22Rv1 (cell line): ENCODE results near the gene FKBP1A.

Experiments used
- CTCF ChIP-seq: fragments of 450-650 bp; IDR thresholded peaks from 2 replicates; pipeline ENCODE4 v1.5.1; 2017; ENCODE audit warnings: mild to moderate bottlenecking
- ZFX ChIP-seq: fragments of 450-650 bp; IDR thresholded peaks from 2 replicates; pipeline ENCODE4 v1.6.1; 2017; ENCODE audit warnings: antibody characterized with exemption, borderline replicate concordance

DNA sequence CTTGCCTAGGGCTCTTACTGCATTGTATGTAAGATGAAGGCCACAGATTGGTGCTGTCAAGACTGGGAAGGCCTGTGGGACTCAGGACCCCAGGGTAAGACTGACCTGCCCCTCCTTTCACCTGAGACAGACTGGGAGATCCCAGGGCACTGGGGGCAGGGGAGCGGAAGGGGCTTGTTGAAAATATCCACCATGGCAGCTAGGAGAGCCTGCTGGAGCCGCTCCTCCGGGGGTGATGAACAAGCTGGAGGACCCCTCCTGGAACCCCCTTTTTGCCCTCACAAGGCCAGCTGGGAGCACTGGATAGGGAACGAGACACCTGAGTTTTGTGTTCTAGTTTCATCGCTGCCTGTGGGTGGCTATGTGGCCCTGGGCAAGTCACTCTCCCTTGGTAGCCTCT, 54.8 kb downstream of the FKBP1A start:
- TF ChIP-seq CTCF (no peak), ZFX (no peak)
